Measurements from ENCODE around the gene TIMMDC1.
"Not testable (repeated sequence)": the region's sequence is repeated elsewhere in the genome, so short reads cannot be mapped to it uniquely, and the experiment has no call there.

The TIMMDC1 gene

GRCh38 chr3:119557192-119557876, 59.0 kb downstream of the TIMMDC1 start:
- DNase-seq (ENCODE audit: low read depth): no peak

GRCh38 chr3:119557877-119558269, 59.5 kb downstream of the TIMMDC1 start:
- no peak for DNase-seq (ENCODE audit: low read depth)

- no peak for DNase-seq (ENCODE audit: low read depth)
Measured at GRCh38 chr3:119558626-119559317, 60.4 kb downstream of the TIMMDC1 start.

GRCh38 chr3:119559441-119559963, 61.2 kb downstream of the TIMMDC1 start, which contains the start of gene CD80:
TSS of gene CD80 (minus strand) at chr3:119559614. CDS start at chr3:119557728, 1,886 bp downstream.
- DNase-seq (ENCODE audit: low read depth): peak; percentile 22

- DNase-seq (ENCODE audit: low read depth): no peak
Measured at GRCh38 chr3:119560160-119560559, 61.8 kb downstream of the TIMMDC1 start.

GRCh38 chr3:119562307-119562961, 64.1 kb downstream of the TIMMDC1 start:
- DNase-seq (ENCODE audit: low read depth): no peak

GRCh38 chr3:119563334-119563733, 65.0 kb downstream of the TIMMDC1 start:
- not testable (repeated sequence) for DNase-seq (ENCODE audit: low read depth)

GRCh38 chr3:119569156-119569555, 70.8 kb downstream of the TIMMDC1 start:
- DNase-seq (ENCODE audit: low read depth): no peak

GRCh38 chr3:119570229-119570628, 71.9 kb downstream of the TIMMDC1 start:
- DNase-seq (ENCODE audit: low read depth): no peak

- no peak for DNase-seq (ENCODE audit: low read depth)
Measured at GRCh38 chr3:119571230-119571629, 72.9 kb downstream of the TIMMDC1 start.

GRCh38 chr3:119571688-119572087, 73.3 kb downstream of the TIMMDC1 start:
- DNase-seq (ENCODE audit: low read depth): no peak
